Left kidney (tissue), 2 donors: ENCODE results near the gene WDR27. TPM values are rescaled to one million over a fixed set of nuclear protein-coding genes. Genes with fewer than 3 reads are reported as not detected.
"Not testable (repeated sequence)": the region's sequence is repeated elsewhere in the genome, so short reads cannot be mapped to it uniquely, and the experiment has no call there.

Experiments used
- DNase-seq: peaks from one replicate; pipeline ENCODE4 v3.0.0-alpha.2; 2013
- polyA plus RNA-seq: library from polyadenylated mRNA; unstranded; fragments of 120-200 nt; gene quantifications from one replicate; pipeline ENCODE4 v1.2.1, GENCODE V29; 2013; ENCODE audit not compliant: insufficient read length

WDR27 gene
- polyA plus RNA-seq, 1 donor = 85.1 TPM

DNA sequence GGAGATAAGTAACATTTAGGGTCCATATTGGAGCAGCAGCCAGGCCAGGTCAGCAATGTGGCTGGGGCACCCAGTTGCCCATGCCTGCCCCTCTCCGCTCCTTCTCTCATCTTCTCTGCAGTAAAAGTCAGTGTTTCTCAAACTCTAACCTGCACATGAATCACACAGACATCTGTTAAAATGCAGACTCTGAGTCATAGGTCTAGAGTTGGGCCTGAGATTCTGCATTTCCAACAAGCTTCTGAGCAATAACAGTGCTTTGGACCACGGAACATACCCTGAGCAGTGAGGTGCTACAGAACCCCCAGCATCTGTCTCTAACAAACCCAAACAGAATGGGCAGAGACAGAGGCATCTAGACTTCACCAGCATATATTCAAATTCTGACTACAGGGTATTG, 12.3 kb upstream of the WDR27 start:
- DNase-seq = no peak

DNA sequence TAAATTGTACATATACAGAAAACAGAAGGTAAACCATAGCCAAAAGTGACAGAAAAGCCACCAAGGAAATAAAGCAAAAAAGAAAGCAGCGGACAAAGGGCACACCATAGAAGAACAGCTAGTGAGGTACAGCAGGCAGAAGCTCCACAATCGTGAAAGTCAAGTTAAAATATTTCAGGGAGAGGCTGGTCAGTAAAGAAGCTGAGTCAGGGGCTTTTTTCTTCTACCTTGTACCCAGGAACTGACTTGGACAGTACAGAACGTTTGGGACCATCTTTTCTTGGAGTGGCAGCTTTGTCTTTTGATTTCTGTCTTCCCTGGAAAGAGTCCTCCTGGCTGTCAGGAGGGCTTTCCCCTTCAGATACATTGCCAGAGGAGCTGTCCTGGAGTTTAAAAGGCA, 8.2 kb upstream of the WDR27 start:
- DNase-seq = no peak

GRCh38 chr6:169709293-169709692, 7.5 kb upstream of the WDR27 start:
- no peak for DNase-seq

DNA sequence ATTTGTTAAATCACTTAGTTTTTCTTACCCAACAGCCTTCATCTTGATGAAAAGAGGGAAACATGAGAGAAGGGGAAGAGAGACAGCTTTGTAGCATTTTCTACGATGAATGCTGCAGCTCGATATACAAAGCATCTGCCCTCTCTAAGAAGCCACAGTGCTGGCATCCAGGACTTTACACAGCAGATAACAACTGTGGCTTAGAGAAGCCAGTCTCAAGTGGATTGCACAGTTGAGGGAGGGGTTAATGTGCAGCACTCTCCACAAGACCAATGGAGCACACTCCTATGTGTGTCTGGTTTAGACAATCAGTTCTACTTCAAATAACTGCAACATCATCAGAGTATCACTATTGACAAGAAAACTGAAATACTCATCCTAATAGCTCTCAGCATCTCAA, 5.9 kb upstream of the WDR27 start:
- DNase-seq = no peak

DNA sequence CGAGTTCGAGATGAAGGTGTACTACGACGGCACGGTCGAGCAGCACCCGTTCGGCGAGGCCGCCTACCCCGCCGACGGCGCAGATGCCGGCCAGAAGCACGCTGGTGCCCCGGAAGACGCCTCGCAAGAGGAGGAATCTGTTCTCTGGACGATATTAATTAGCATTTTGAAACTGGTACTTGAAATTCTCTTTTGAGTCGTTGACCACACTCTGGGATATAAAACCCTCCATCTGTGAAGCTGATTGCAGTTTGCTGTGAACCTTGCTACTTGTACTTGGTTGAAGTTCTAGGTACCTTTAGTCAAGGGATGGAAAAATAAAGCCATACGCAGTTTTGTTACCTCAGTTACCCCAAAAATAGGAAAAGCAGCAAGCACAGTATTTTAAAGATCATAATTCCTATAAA, 1.0 kb upstream of the WDR27 start:
- no peak for DNase-seq

- peak; percentile 24 for DNase-seq
Observed at GRCh38 chr6:169701311-169701953, 397 bp downstream of the WDR27 start.

GRCh38 chr6:169700296-169700695, 1.5 kb downstream of the WDR27 start:
- DNase-seq = peak; percentile 15

- DNase-seq = not testable (repeated sequence)
Observed at GRCh38 chr6:169697115-169697514, 4.7 kb downstream of the WDR27 start.

GRCh38 chr6:169695131-169695530, 6.7 kb downstream of the WDR27 start:
- no peak for DNase-seq

DNA sequence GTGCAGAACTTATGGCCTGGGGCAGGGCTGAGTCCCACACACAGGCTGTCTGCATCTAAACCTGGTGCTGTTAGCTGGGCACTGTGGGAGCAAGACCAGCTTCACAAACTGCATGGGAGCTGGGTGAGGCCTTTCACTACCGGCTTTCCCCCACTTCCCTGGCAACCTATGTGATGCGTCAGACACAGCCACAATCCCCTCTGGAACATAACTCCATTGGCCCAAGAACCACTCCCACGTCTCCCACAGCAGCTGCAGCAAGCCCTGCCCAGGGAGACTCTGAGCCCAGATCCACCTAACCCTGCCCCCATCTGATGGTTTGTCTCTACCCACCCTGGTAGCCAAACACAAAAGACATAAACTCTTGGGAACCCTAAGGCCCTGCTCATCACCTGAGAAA, 9.3 kb downstream of the WDR27 start:
- DNase-seq = no peak

DNA sequence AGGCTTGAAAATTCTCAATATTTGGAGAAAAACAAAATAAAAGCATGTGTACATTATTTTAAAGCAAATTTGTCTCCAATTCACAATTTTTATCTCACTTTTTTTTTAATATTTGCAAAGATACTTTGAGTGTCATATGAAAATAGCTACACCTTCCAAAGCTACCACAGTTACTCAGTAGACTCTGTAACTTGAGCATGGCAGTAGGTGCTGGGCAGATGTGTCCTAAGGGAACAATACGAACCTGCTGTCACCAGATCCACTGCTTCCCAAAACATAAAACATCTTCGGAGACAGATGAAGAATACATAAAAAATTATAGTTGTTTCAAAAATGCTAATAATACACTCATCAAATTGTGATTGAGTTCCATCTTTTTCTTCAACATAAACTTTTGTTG, 10.6 kb downstream of the WDR27 start:
- no peak for DNase-seq

- DNase-seq = no peak
Observed at GRCh38 chr6:169689287-169689686, 12.5 kb downstream of the WDR27 start.

DNA sequence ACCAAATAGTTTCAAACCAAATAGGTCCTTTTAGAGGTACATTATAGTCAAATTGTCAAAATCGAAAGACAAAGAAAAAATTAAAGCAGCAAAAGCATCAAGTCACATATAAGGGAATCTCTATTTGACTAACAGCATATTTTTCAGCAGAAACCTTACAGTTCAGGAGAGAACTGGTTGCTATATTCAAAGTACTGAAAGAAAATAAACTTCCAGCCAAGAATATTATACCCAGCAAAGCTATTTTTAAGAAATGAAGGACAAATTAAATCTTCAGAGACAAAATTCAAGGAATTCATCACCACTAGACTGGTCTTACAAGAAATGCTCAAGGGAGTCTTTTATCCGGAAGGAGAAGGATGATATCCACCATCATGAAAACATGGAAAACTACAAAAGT, 16.0 kb downstream of the WDR27 start:
- DNase-seq = no peak

- no peak for DNase-seq
Observed at GRCh38 chr6:169684056-169684455, 17.8 kb downstream of the WDR27 start.

DNA sequence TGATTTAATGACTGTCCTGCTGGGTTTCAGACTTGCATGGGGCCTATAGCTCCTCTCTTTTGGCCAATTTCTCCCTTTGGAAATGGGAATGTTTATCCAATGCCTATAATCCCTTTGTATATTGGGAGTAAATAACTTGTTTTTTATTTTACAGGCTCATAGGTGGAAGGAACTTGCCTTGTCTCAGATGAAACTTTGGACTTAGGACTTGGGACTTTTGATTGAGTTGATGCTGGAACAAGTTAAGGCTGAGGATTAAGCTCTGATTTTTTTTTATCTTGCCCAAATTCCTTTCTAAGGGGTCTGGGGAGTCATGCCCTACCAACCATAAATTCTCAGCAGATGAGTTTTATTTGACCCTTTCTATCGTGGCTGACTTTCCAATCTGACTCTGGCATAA, 23.5 kb downstream of the WDR27 start:
- no peak for DNase-seq

- no peak for DNase-seq
Observed at GRCh38 chr6:169677096-169677495, 24.7 kb downstream of the WDR27 start.

DNA sequence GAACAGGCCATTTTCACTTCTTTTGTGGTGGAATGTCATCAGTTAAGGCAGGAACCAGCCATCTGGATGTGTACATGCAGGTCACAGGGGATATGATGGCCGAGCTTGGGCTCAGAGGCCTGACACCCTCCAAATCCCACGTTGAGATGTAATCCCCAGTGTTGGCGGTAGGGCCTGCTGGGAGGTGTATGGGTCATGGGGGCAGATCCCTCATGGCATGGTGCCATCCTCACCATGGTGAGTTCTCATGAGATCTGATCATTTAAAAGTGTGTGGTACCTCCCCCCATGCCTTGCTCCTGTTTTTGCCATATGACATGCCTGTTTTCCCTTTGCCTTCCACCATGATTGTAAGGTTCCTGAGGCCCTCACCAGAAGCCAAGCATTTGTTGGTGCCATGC, 26.8 kb downstream of the WDR27 start:
- DNase-seq = no peak

- DNase-seq = no peak
Observed at GRCh38 chr6:169671563-169671962, 30.3 kb downstream of the WDR27 start.

GRCh38 chr6:169669889-169670288, 31.9 kb downstream of the WDR27 start:
- no peak for DNase-seq

- DNase-seq = no peak
Observed at GRCh38 chr6:169669147-169669546, 32.7 kb downstream of the WDR27 start.

DNA sequence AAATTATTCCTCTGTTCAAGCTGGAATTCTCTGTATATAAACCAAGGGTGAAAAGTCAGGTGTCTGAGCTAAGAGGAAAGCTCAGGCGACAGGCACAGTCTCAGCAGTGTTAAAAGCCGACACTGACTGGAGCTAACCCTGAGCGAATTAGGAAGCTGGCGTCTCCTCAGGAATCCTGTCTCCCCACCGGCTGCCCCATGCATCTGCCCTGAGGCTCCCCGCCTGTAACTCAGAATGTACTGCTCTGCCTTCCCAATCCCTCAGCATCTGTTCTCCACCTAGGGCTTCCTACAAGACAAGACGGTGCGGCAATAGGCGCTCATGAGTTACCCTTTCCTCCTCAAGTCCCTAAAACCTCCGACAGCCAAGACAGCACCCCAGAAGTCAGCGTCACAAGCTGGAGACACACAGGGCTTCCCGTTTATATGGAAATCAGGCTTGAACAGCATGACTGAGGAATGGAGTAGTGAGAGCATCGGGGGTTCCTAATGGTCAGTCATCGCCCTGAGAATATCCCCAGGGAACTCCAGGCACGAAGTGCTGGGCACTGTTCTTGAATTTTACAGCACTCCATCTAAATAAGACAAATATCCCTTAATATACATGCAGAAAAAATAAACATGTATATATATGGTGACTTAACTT, 33.5 kb downstream of the WDR27 start:
- no peak for DNase-seq

DNA sequence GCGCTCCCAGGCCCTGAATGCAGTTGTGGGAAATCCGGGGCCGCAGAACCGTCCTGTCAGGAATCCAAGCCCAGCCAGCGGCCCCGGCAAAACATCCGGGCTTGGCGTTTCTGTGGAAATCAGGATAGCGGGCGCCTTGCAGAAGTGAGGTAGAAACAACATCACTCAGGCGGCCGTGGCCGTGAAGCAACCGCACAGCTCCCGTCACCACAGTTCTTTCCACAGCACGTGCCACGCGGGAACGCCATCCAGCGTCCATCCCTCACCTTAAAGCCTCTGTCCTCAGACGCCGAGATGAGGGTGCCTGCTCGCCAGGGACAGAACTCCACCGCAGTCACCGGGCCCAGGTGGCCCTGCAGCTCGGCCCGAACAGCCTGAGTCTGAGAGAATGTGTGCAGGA, 34.1 kb downstream of the WDR27 start:
- no peak for DNase-seq

GRCh38 chr6:169666441-169666840, 35.4 kb downstream of the WDR27 start:
- DNase-seq = no peak

- DNase-seq = no peak
Observed at GRCh38 chr6:169665289-169665688, 36.5 kb downstream of the WDR27 start.
